K562 (cell line): ENCODE results near the gene OPRL1. TPM values are rescaled to one million over a fixed set of nuclear protein-coding genes. Genes with fewer than 3 reads are reported as not detected.

Source experiments
- ATAC-seq: fragments of 200-7000 bp; cut with Tn5 transposase; 3 replicates; pipeline ENCODE4 v1.9.1; 2020; ENCODE audit warnings: moderate library complexity
- BruUV-seq: library from RNA; stranded (reverse); fragments of 400-500 nt; replicated peaks from 2 replicates; lab custom pipeline; 2021; lab: Mats Ljungman, UMichigan
- CTCF ChIA-PET: fragments of 300-600 bp; formaldehyde crosslinking; extraction: SDS; loops from one replicate; lab custom pipeline; 2021; ENCODE audit warnings: low intra/inter-chr PET ratio; lab: Yijun Ruan, JAX
- POLR2A ChIA-PET: fragments of 300-600, 350-650 bp; sonication (Branson Sonifier 250); formaldehyde crosslinking; extraction: SDS; loops from one replicate; lab custom pipeline; 2021; ENCODE audit warnings: antibody characterized with exemption, inconsistent platforms; lab: Yijun Ruan, JAX
- DNase-seq, 4 experiments: peaks; one replicate each; pipeline versions ENCODE4 v3.0.0 to v3.0.0-alpha.2; 2011 to 2018; ENCODE audit warnings: low spot score in 3 of 4, mixed read lengths in 3 of 4; ENCODE audit errors: extremely low read depth in 1 of 4
- FAIRE-seq: peaks from 2 replicates; lab custom pipeline; 2011; peaks lifted over from hg19 to GRCh38; lab: Jason Lieb, UNC
- H2AFZ ChIP-seq: 2 replicates; pipeline ENCODE4 v1.6.0; 2011; ENCODE audit warnings: low read depth, low read length, control low read depth, inconsistent platforms
- H3K27ac ChIP-seq: fragments of 200-600 bp; 3 replicates; pipeline ENCODE4 v1.8.0; 2011; ENCODE audit warnings: low read depth, mild to moderate bottlenecking, control low read depth, inconsistent platforms, low read length, moderate library complexity, mixed read lengths; ENCODE audit errors: extremely low read depth
- H3K27me3 ChIP-seq, 2 experiments: fragments of 300-600 bp in 1 of 2; 2 replicates in 1 of 2; 3 replicates in 1 of 2; pipeline versions ENCODE4 v1.6.0 to v1.8.0; 2011; ENCODE audit warnings: inconsistent platforms in 2 of 2, low read length in 2 of 2, mild to moderate bottlenecking in 1 of 2, mixed read lengths in 1 of 2, moderate library complexity in 1 of 2; ENCODE audit not compliant: control insufficient read depth in 2 of 2, insufficient read depth in 2 of 2
- H3K36me3 ChIP-seq: fragments of 300-600 bp; 3 replicates; pipeline ENCODE4 v1.8.0; 2011; ENCODE audit warnings: mild to moderate bottlenecking, low read length, inconsistent platforms; ENCODE audit not compliant: control insufficient read depth, insufficient read depth
- H3K4me1 ChIP-seq, 2 experiments: fragments of 200-600 bp in 1 of 2; replicated peaks in 1 of 2; 2 replicates in 1 of 2; 3 replicates in 1 of 2; pipeline versions ENCODE4 v1.5.1 to v1.8.0; 2011; ENCODE audit warnings: inconsistent platforms in 2 of 2, low read length in 2 of 2, mild to moderate bottlenecking in 1 of 2, mixed read lengths in 1 of 2, moderate library complexity in 1 of 2; ENCODE audit not compliant: control insufficient read depth in 2 of 2, insufficient read depth in 2 of 2
- H3K4me2 ChIP-seq: 2 replicates; pipeline ENCODE4 v1.6.1; 2011; ENCODE audit warnings: low read length, control low read depth, inconsistent platforms, mixed read lengths; ENCODE audit not compliant: insufficient read depth
- H3K4me3 ChIP-seq: fragments of 200-600 bp; sonication (generic), shearing (Covaris generic); 2 replicates; pipeline ENCODE4 v1.5.1; 2016; ENCODE audit warnings: control low read depth, inconsistent platforms
- H3K79me2 ChIP-seq: fragments of 200-600 bp; 3 replicates; pipeline ENCODE4 v1.8.0; 2011; ENCODE audit warnings: low read length, inconsistent platforms; ENCODE audit not compliant: control insufficient read depth, insufficient read depth
- H3K9ac ChIP-seq, 2 experiments: 2 replicates each; pipeline versions ENCODE4 v1.6.0 to v1.6.1; 2011; ENCODE audit warnings: low read depth in 2 of 2, low read length in 2 of 2, control low read depth in 1 of 2, inconsistent platforms in 1 of 2, mild to moderate bottlenecking in 1 of 2, mixed read lengths in 1 of 2; ENCODE audit not compliant: insufficient read depth in 1 of 2
- H3K9me1 ChIP-seq: one replicate; pipeline ENCODE4 v1.6.0; 2011; ENCODE audit warnings: inconsistent platforms, mild to moderate bottlenecking, low read length, moderate library complexity; ENCODE audit not compliant: control insufficient read depth, insufficient read depth
- H3K9me3 ChIP-seq: replicated peaks from 2 replicates; pipeline ENCODE4 v1.5.1; 2011; ENCODE audit warnings: low read depth, low read length, inconsistent platforms; ENCODE audit not compliant: control insufficient read depth, insufficient read depth
- H4K20me1 ChIP-seq: replicated peaks from 2 replicates; pipeline ENCODE4 v1.6.1; 2011; ENCODE audit warnings: low read length, inconsistent platforms, mixed read lengths; ENCODE audit not compliant: control insufficient read depth, insufficient read depth
- MLLT1 ChIP-seq, 2 experiments: fragments of 450-650 bp; IDR thresholded peaks; 2 replicates each; pipeline ENCODE4 v1.6.1; 2016
- WGBS: fragments of 100-300 bp; shearing (Covaris generic); methylation state at CpG from one replicate; pipeline ENCODE4 v1.1.6; 2016; ENCODE audit warnings: low coverage, mixed read lengths; ENCODE audit not compliant: insufficient coverage; ENCODE audit errors: missing lambda C conversion rate; 5-methylcytosine and 5-hydroxymethylcytosine counted together
- in situ Hi-C: fragments of 300-500 bp; cut with MboI; formaldehyde crosslinking; loops from 4 replicates; pipeline ENCODE4 v1.15.0; 2018; ENCODE audit warnings: inconsistent platforms, mixed read lengths
- intact Hi-C: fragments of 100-400 bp; cut with micrococcal nuclease; formaldehyde crosslinking; loops from 2 replicates; pipeline ENCODE4 v1.14.2; 2022
- polyA plus RNA-seq, 8 experiments: library from polyadenylated mRNA; depleted of rRNA in 4 of 8; stranded (reverse) in 5 of 8; unstranded in 3 of 8; fragments of >200 nt; fragmentation: Nextera tagmentation in 2 of 8; fragmentation: Illumina TruSeq in 1 of 8; extraction: Ambion mirVana in 2 of 8; extraction: Trizol in 1 of 8; gene quantifications; 2 replicates each; pipeline versions ENCODE4 v1.2.1 to v1.2.3, GENCODE V29; 2011 to 2014; ENCODE audit warnings: inconsistent platforms in 1 of 8, missing spikeins in 1 of 8
- total RNA-seq, 7 experiments: library from RNA; depleted of rRNA in 6 of 7; stranded (reverse); fragments of >200 nt in 6 of 7; fragmentation: Illumina TruSeq in 2 of 7; extraction: Trizol in 2 of 7; gene quantifications; 2 replicates each; pipeline versions ENCODE4 v1.2.1 to v1.2.3, GENCODE V29; 2011 to 2021; ENCODE audit warnings: low replicate concordance in 1 of 7
- TF ChIP-seq, protein P1 (sequence below): sonication (generic); formaldehyde crosslinking; IDR thresholded peaks from 2 replicates; pipeline ENCODE4 v1.8.0; 2022; ENCODE audit warnings: mild to moderate bottlenecking, missing genetic modification reagents
- TF ChIP-seq, protein P2 (sequence below): sonication (generic); formaldehyde crosslinking; IDR thresholded peaks from 2 replicates; pipeline ENCODE4 v1.8.0; 2023; ENCODE audit warnings: missing genetic modification reagents, mild to moderate bottlenecking, borderline replicate concordance

The OPRL1 gene
- total and polyA plus RNA-seq, 9 of the 15 experiments (the other 6 are each of a cell fraction or from before 2014, with no cell fraction given): 0.06 to 0.33 (median 0.11) TPM; not detected in 2

DNA sequence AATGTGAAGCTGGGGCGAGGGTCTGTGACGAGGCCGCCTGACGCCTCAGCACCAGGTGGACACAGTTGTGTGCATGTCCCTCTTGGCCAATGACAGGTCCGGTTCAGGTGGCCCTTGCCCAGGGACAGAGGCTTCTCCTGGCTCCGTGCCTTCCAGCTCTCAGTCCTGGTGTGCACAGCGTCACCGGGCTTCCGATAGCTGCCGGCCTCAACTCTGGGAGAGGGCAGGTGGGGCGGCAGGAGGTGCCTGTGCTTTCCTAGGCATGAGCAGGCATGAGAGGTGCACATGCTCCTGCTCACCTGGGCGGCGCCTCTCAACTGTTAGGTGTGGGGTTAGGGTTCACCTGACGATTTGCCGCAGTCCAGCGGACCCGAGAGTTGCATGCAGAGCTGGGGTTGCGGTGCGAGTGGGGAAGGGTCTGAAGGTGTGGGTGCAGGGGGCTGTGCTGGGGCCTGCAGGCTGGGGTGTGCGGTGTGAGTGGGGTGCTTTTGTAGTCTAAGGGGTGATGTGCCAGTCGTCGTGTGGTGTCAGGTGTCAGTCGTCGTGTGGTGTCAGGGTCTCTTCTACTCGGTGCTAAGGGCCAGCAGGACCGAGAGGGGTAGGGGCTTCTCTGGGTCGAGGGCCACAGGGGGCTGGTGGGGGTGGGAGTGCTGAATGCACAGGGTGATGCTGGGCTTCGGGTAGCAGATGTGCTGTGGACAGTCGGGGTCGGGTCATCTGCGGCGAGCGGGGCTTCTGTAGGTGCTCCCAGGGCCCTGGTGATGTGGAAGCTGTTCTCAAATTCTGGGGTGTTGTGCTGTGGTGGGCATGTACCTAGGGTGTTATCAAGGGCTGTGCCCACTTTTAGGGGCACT lies 26.7 kb upstream of the OPRL1 start:
- Histone ChIP-seq H3K4me1 (peaks cover 29 to 91% of the 10 kb centered on the region in 2 experiments), H3K9me1 (no peaks in the 10 kb centered on the region), H3K27me3 (no peaks in the 10 kb centered on the region), H3K4me3 (no peak overlapping the region), H3K27ac (no peak overlapping the region; the same call in 2 of the 3 replicates), H4K20me1 (no peaks in the 10 kb centered on the region)
- CTCF ChIA-PET: interaction anchor here (1.1 kb wide), 1 partner anchor 16 kb away, joined by 3 read pairs; no protein-coding TSS in a partner anchor
- no peak for FAIRE-seq
- DNase-seq: no peak
- ATAC-seq: no peak
- in situ Hi-C loops: no loop called here
- 82% methylated on average over 31 of the region's 33 CpGs for WGBS
- intact Hi-C loops: loop anchor here (5.0 kb wide), 1 partner anchor 76 kb away; the partner anchor contains the start of gene SAMD10
- peak in 1 of 2 experiments; percentile 83; a peak in 2 of 4 replicates for TF ChIP-seq MLLT1 (IDR thresholded peaks at IDR 0.05)
- TF ChIP-seq, protein P1, sequence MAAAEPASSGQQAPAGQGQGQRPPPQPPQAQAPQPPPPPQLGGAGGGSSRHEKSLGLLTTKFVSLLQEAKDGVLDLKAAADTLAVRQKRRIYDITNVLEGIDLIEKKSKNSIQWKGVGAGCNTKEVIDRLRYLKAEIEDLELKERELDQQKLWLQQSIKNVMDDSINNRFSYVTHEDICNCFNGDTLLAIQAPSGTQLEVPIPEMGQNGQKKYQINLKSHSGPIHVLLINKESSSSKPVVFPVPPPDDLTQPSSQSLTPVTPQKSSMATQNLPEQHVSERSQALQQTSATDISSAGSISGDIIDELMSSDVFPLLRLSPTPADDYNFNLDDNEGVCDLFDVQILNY (CRISPR knock-in tag): no peak
- TF ChIP-seq, protein P2, sequence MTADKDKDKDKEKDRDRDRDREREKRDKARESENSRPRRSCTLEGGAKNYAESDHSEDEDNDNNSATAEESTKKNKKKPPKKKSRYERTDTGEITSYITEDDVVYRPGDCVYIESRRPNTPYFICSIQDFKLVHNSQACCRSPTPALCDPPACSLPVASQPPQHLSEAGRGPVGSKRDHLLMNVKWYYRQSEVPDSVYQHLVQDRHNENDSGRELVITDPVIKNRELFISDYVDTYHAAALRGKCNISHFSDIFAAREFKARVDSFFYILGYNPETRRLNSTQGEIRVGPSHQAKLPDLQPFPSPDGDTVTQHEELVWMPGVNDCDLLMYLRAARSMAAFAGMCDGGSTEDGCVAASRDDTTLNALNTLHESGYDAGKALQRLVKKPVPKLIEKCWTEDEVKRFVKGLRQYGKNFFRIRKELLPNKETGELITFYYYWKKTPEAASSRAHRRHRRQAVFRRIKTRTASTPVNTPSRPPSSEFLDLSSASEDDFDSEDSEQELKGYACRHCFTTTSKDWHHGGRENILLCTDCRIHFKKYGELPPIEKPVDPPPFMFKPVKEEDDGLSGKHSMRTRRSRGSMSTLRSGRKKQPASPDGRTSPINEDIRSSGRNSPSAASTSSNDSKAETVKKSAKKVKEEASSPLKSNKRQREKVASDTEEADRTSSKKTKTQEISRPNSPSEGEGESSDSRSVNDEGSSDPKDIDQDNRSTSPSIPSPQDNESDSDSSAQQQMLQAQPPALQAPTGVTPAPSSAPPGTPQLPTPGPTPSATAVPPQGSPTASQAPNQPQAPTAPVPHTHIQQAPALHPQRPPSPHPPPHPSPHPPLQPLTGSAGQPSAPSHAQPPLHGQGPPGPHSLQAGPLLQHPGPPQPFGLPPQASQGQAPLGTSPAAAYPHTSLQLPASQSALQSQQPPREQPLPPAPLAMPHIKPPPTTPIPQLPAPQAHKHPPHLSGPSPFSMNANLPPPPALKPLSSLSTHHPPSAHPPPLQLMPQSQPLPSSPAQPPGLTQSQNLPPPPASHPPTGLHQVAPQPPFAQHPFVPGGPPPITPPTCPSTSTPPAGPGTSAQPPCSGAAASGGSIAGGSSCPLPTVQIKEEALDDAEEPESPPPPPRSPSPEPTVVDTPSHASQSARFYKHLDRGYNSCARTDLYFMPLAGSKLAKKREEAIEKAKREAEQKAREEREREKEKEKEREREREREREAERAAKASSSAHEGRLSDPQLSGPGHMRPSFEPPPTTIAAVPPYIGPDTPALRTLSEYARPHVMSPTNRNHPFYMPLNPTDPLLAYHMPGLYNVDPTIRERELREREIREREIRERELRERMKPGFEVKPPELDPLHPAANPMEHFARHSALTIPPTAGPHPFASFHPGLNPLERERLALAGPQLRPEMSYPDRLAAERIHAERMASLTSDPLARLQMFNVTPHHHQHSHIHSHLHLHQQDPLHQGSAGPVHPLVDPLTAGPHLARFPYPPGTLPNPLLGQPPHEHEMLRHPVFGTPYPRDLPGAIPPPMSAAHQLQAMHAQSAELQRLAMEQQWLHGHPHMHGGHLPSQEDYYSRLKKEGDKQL: no peak
- TF ChIP-seq, all 486 proteins: peak for 1
- Histone ChIP-seq H3K79me2 (peaks cover 6% of the 10 kb centered on the region; the same call in 2 of the 3 replicates), H3K36me3 (no peaks in the 10 kb centered on the region), H3K9ac (peak overlapping the region in 1 of 2 experiments; percentile 90; a peak in 2 of 4 replicates), H3K4me2 (no peak overlapping the region), H2AFZ (0 out of 2 replicates have a peak overlapping the region, but pooled peaks have one; percentile 84), H3K9me3 (no peaks in the 10 kb centered on the region)
- POLR2A ChIA-PET: interaction anchor here (0.7 to 1.7 kb wide), 5 partner anchors 9 to 221 kb away, joined by 3 to 10 read pairs (median 3); partner anchors contain the start of gene TCEA2
- BruUV-seq: no TSS peak
